Osteoblast (primary cell): Measurements from ENCODE around the gene IL22RA1. TPM values are rescaled to one million over a fixed set of nuclear protein-coding genes. Genes with fewer than 3 reads are reported as not detected.

ENCODE experiments used
- DNase-seq: peaks from one replicate; pipeline ENCODE4 v3.0.0; 2011; ENCODE audit warnings: low spot score, mixed read lengths; ENCODE audit not compliant: insufficient read length; ENCODE audit errors: missing footprints
- H2AFZ ChIP-seq: 2 replicates; pipeline ENCODE4 v1.6.0; 2011; ENCODE audit warnings: mild to moderate bottlenecking, low read length
- H3K27ac ChIP-seq: 2 replicates; pipeline ENCODE4 v1.5.1; 2011; ENCODE audit warnings: mild to moderate bottlenecking, low read depth, low read length, moderate library complexity
- H3K27me3 ChIP-seq: 2 replicates; pipeline ENCODE4 v1.6.0; 2012; ENCODE audit warnings: mild to moderate bottlenecking, control low read depth, inconsistent platforms, low read length, moderate library complexity; ENCODE audit not compliant: insufficient read depth
- H3K36me3 ChIP-seq: 2 replicates; pipeline ENCODE4 v1.5.1; 2011; ENCODE audit warnings: mild to moderate bottlenecking, low read length, control low read depth, moderate library complexity; ENCODE audit not compliant: insufficient read depth
- H3K4me1 ChIP-seq: 2 replicates; pipeline ENCODE4 v1.5.1; 2011; ENCODE audit warnings: mild to moderate bottlenecking, low read length, control low read depth, moderate library complexity; ENCODE audit not compliant: insufficient read depth
- H3K4me2 ChIP-seq: 2 replicates; pipeline ENCODE4 v1.6.0; 2011; ENCODE audit warnings: mild to moderate bottlenecking, low read length; ENCODE audit not compliant: insufficient read depth
- H3K4me3 ChIP-seq: fragments of 200-600 bp; sonication (generic); 3 replicates; pipeline ENCODE4 v1.5.1; 2012; ENCODE audit warnings: mild to moderate bottlenecking, low read length, inconsistent platforms; ENCODE audit not compliant: insufficient read depth
- H3K79me2 ChIP-seq: 2 replicates; pipeline ENCODE4 v1.6.0; 2012; ENCODE audit warnings: mild to moderate bottlenecking, low read length, control low read depth, inconsistent platforms; ENCODE audit not compliant: insufficient read depth
- H3K9me3 ChIP-seq: 2 replicates; pipeline ENCODE4 v1.5.1; 2011; ENCODE audit warnings: low read depth, low read length, control low read depth
- H4K20me1 ChIP-seq: 2 replicates; pipeline ENCODE4 v1.6.0; 2012; ENCODE audit warnings: mild to moderate bottlenecking, low read length, control low read depth; ENCODE audit not compliant: insufficient read depth
- CTCF ChIP-seq: IDR thresholded peaks from 2 replicates; pipeline ENCODE4 v1.5.1; 2011; ENCODE audit warnings: mild to moderate bottlenecking, low read depth, low read length, moderate library complexity; ENCODE audit errors: extremely low read depth
- total RNA-seq: library from RNA; depleted of rRNA; stranded (reverse); fragments of >200 nt; gene quantifications from 2 replicates; pipeline ENCODE4 v1.2.3, GENCODE V29; 2012

The IL22RA1 gene
- total RNA-seq, 1 donor = under 0.01 TPM

- Histone ChIP-seq H3K4me1 (peaks cover 4% of the 10 kb centered on the region), H3K36me3 (no peaks in the 10 kb centered on the region), H3K4me3 (no peak overlapping the region), H3K27ac (no peak overlapping the region), H3K9me3 (no peaks in the 10 kb centered on the region), H3K27me3 (peaks cover 20% of the 10 kb centered on the region), H2AFZ (no peak overlapping the region), H4K20me1 (no peaks in the 10 kb centered on the region), H3K79me2 (no peaks in the 10 kb centered on the region), H3K4me2 (no peak overlapping the region)
- DNase-seq = no peak
- TF ChIP-seq CTCF = no peak
These were observed 1.5 kb downstream of the IL22RA1 start for GRCh38 chr1:24141311-24141997.

DNA sequence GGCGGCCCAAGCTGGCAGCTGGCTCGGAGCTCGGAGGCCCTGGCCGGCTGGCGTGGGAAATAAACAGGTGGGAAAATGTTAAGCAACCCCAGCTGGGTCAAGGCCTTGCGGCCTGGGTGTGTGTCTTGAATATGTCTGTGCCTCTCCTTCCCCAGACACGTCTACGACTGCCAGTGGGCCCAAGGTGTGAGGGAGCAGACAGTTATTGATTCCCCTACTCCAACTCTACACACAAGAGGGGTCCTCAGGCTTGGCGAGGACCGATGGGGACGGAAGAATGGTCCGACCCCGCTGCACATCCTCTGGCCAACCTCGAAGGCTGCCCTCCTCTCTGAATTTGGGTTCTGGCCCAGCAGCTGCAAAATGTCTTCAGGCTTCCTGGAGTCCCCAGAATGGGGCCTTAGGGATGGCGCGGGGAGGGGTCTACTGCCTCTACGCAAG lies 2.2 kb downstream of the IL22RA1 start:
- Histone ChIP-seq H3K4me2 (no peak overlapping the region), H3K27ac (no peak overlapping the region), H3K9me3 (no peaks in the 10 kb centered on the region), H3K27me3 (peaks cover 19% of the 10 kb centered on the region), H3K36me3 (no peaks in the 10 kb centered on the region), H2AFZ (no peak overlapping the region), H4K20me1 (no peaks in the 10 kb centered on the region), H3K4me3 (no peak overlapping the region), H3K4me1 (peaks cover 4% of the 10 kb centered on the region), H3K79me2 (no peaks in the 10 kb centered on the region)
- TF ChIP-seq CTCF = no peak
- DNase-seq = no peak

DNA sequence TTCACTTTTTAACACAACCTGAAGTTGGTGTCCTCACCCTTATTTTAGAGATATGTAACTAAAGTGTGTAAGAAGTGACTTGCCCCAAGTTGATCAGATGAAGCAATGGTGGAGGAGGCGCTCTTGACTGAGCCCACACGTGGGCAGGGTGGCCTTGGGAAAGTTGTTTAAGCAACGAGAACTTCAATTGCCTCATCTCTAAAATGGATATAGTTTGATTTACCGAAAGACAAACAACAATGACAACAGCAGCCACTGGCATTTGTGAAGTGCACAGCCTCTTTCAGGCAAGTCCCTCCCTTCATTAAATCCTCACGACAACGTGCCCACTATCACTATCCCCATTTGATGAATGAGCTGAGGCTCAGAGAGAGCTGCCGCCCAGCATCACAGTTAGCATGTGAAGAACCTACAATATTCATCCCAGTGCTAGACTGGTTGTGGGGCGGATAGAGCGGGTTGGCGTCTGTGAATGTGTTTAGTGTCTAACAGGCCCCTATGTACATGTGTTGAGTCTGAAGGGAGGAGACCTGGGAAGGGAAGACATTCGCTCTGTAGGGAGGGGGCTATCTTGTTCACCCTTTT lies 3.0 kb downstream of the IL22RA1 start:
- no peak for TF ChIP-seq CTCF
- Histone ChIP-seq H2AFZ (no peak overlapping the region), H3K36me3 (no peaks in the 10 kb centered on the region)

GRCh38 chr1:24139222-24139489 lies 3.8 kb downstream of the IL22RA1 start:
- H4K20me1 ChIP-seq = no peaks in the 10 kb centered on the region
- TF ChIP-seq CTCF = no peak
- H3K36me3 ChIP-seq = no peaks in the 10 kb centered on the region
- peaks cover 4% of the 10 kb centered on the region for H3K4me1 ChIP-seq
- H3K9me3 ChIP-seq = no peaks in the 10 kb centered on the region
- DNase-seq = no peak
- H3K4me3 ChIP-seq = no peak overlapping the region
- H3K27ac ChIP-seq = no peak overlapping the region
- H3K27me3 ChIP-seq = peaks cover 7% of the 10 kb centered on the region
- no peak overlapping the region for H3K4me2 ChIP-seq
- no peak overlapping the region for H2AFZ ChIP-seq
- H3K79me2 ChIP-seq = no peaks in the 10 kb centered on the region

More for the DNA sequence above, 3.0 kb downstream of the IL22RA1 start:
- DNase-seq = no peak
- Histone ChIP-seq H3K4me3 (no peak overlapping the region), H3K4me2 (no peak overlapping the region), H3K79me2 (no peaks in the 10 kb centered on the region), H4K20me1 (no peaks in the 10 kb centered on the region), H3K4me1 (peaks cover 4% of the 10 kb centered on the region), H3K9me3 (no peaks in the 10 kb centered on the region), H3K27me3 (peaks cover 13% of the 10 kb centered on the region), H3K27ac (no peak overlapping the region)
